ENCODE data around the gene NKAIN2.

- TF ChIP-seq CTCF (IDR thresholded peaks at IDR 0.05; ENCODE audit: insufficient read depth, low read length, poor library complexity, severe bottlenecking) = no peak
- no peak for TF ChIP-seq EZH2phosphoT487 (conservative IDR thresholded peaks at IDR 0.05; ENCODE audit: low read length)
Measured at GRCh38 chr6:124799638-124800037, 996.0 kb downstream of the NKAIN2 start.
